Body of pancreas (tissue), 4 donors: ENCODE results near the gene PLEKHG4B.

Experiments
- CTCF ChIP-seq, 7 experiments: fragments of 450-650 bp in 4 of 7; fragments of 200-600 bp in 3 of 7; sonication (generic) in 3 of 7; IDR thresholded peaks; one replicate each; pipeline ENCODE4 v1.5.1; 2016 to 2019; ENCODE audit warnings: antibody characterized with exemption in 7 of 7
- POLR2A ChIP-seq, 3 donors: fragments of 450-650 bp; IDR thresholded peaks; one replicate each; pipeline ENCODE4 v1.6.1; 2016; ENCODE audit warnings: antibody characterized with exemption in 3 of 3, mild to moderate bottlenecking in 2 of 3

GRCh38 chr5:169071-169727 lies 77.2 kb downstream of the PLEKHG4B start:
- TF ChIP-seq CTCF (IDR thresholded peaks at IDR 0.05) (no peak), POLR2A (IDR thresholded peaks at IDR 0.05) (no peak)
